HCT116 (cell line): Measurements from ENCODE around the gene PCK2.

Experiments
- CEBPB ChIP-seq: IDR thresholded peaks from 2 replicates; pipeline ENCODE4 v1.6.1; 2012; ENCODE audit warnings: low read depth
- CTCF ChIP-seq, 3 experiments: fragments of 200-600 bp in 1 of 3; sonication (generic) in 1 of 3; IDR thresholded peaks in 2 of 3; conservative IDR thresholded peaks in 1 of 3; 2 replicates each; pipeline ENCODE4 v1.5.1; 2012 to 2017; ENCODE audit warnings: low read depth in 2 of 3, low read length in 2 of 3, antibody characterized with exemption in 1 of 3, borderline replicate concordance in 1 of 3, control low read depth in 1 of 3, mild to moderate bottlenecking in 1 of 3, mixed read lengths in 1 of 3, mixed run types in 1 of 3, moderate library complexity in 1 of 3; ENCODE audit not compliant: insufficient read depth in 1 of 3
- EGR1 ChIP-seq: IDR thresholded peaks from 2 replicates; pipeline ENCODE4 v1.6.1; 2012; ENCODE audit warnings: low read depth
- EZH2 ChIP-seq: fragments of 200-600 bp; sonication (generic); IDR thresholded peaks from 2 replicates; pipeline ENCODE4 v1.6.1; 2017; ENCODE audit warnings: antibody characterized with exemption, mixed run types
- EZH2phosphoT487 ChIP-seq: fragments of 200-600 bp; IDR thresholded peaks from 2 replicates; pipeline ENCODE4 v1.6.1; 2018; ENCODE audit warnings: antibody characterized with exemption, borderline replicate concordance
- JUND ChIP-seq: IDR thresholded peaks from 2 replicates; pipeline ENCODE4 v1.6.1; 2012
- POLR2A ChIP-seq: IDR thresholded peaks from 2 replicates; pipeline ENCODE4 v1.7.0; 2011; ENCODE audit warnings: borderline replicate concordance; ENCODE audit not compliant: insufficient read depth, insufficient read length; ENCODE audit errors: extremely low read depth
- POLR2AphosphoS5 ChIP-seq: IDR thresholded peaks from 2 replicates; pipeline ENCODE4 v1.6.1; 2011; ENCODE audit warnings: mild to moderate bottlenecking, low read depth, low read length, moderate library complexity
- RAD21 ChIP-seq: IDR thresholded peaks from 2 replicates; pipeline ENCODE4 v1.6.1; 2012; ENCODE audit warnings: low read depth, mild to moderate bottlenecking
- ZNF274 ChIP-seq: fragments of 200-500 bp; sonication (Bioruptor generic); IDR thresholded peaks from 2 replicates; pipeline ENCODE4 v1.6.1; 2014; ENCODE audit warnings: mild to moderate bottlenecking, low read depth, low read length, inconsistent platforms

- no peak for TF ChIP-seq RAD21
- TF ChIP-seq CTCF (IDR thresholded peaks at IDR 0.05 in 2 of 3, conservative IDR thresholded peaks at IDR 0.05 in 1 of 3; ENCODE audit: borderline replicate concordance in 1 of 3, insufficient read depth in 1 of 3, low read depth in 2 of 3, low read length in 2 of 3) = no peak
- TF ChIP-seq CEBPB = no peak
- TF ChIP-seq POLR2A = no peak
- TF ChIP-seq JUND = no peak
- no peak for TF ChIP-seq ZNF274
- no peak for TF ChIP-seq POLR2AphosphoS5
- no peak for TF ChIP-seq EZH2phosphoT487
- TF ChIP-seq EZH2 = no peak
- TF ChIP-seq EGR1 = no peak
These were observed 24.7 kb upstream of the PCK2 start for GRCh38 chr14:24069411-24069735.
